HG02678 (cell line): Measurements from ENCODE around the gene CALCOCO2.
"Not testable (repeated sequence)": the region's sequence is repeated elsewhere in the genome, so short reads cannot be mapped to it uniquely, and the experiment has no call there.

Experiments used
- ATAC-seq: cut with Tn5 transposase; IDR thresholded peaks from one replicate; pipeline ENCODE4 v1.9.1; 2021; ENCODE audit warnings: mild to moderate bottlenecking, moderate library complexity; ENCODE audit not compliant: unreplicated experiment

CALCOCO2 gene

GRCh38 chr17:48820936-48821335 is 9.9 kb upstream of the CALCOCO2 start:
- not testable (repeated sequence) for ATAC-seq

GRCh38 chr17:48825446-48826381 is 5.1 kb upstream of the CALCOCO2 start:
- ATAC-seq, result no peak

GRCh38 chr17:48831549-48831883 is 681 bp downstream of the CALCOCO2 start:
- ATAC-seq, result no peak

- ATAC-seq, result no peak
Measured at GRCh38 chr17:48834973-48835372, 4.1 kb downstream of the CALCOCO2 start.

GRCh38 chr17:48835971-48836370 is 5.1 kb downstream of the CALCOCO2 start:
- ATAC-seq, result no peak

GRCh38 chr17:48837458-48837857 is 6.6 kb downstream of the CALCOCO2 start:
- ATAC-seq, result not testable (repeated sequence)

GRCh38 chr17:48840441-48840840 is 9.6 kb downstream of the CALCOCO2 start:
- ATAC-seq, result no peak

- ATAC-seq, result peak; percentile 85
Measured at GRCh38 chr17:48841395-48841831, 10.6 kb downstream of the CALCOCO2 start.

GRCh38 chr17:48842746-48843145 is 11.9 kb downstream of the CALCOCO2 start:
- ATAC-seq, result no peak

- no peak for ATAC-seq
Measured at GRCh38 chr17:48843187-48843900, 12.5 kb downstream of the CALCOCO2 start.

- no peak for ATAC-seq
Measured at GRCh38 chr17:48850792-48851323, 20.0 kb downstream of the CALCOCO2 start.

- ATAC-seq, result no peak
Measured at GRCh38 chr17:48854774-48855476, 24.1 kb downstream of the CALCOCO2 start.

GRCh38 chr17:48856122-48856821 is 25.4 kb downstream of the CALCOCO2 start:
- ATAC-seq, result no peak

- no peak for ATAC-seq
Measured at GRCh38 chr17:48860034-48860433, 29.2 kb downstream of the CALCOCO2 start.

- ATAC-seq, result no peak
Measured at GRCh38 chr17:48860456-48860855, 29.6 kb downstream of the CALCOCO2 start.

GRCh38 chr17:48868916-48869500 is 38.2 kb downstream of the CALCOCO2 start:
- ATAC-seq, result no peak

GRCh38 chr17:48869821-48870318 is 39.0 kb downstream of the CALCOCO2 start:
- no peak for ATAC-seq

- ATAC-seq, result no peak
Measured at GRCh38 chr17:48871035-48871550, 40.3 kb downstream of the CALCOCO2 start.

GRCh38 chr17:48871551-48872351 is 40.9 kb downstream of the CALCOCO2 start:
- no peak for ATAC-seq
